Ovary (tissue), 3 donors: ENCODE data around the gene TMEM128.

Experiments used
- POLR2A ChIP-seq: fragments of 450-650 bp; IDR thresholded peaks from one replicate; pipeline ENCODE4 v1.6.1; 2017; ENCODE audit warnings: antibody characterized with exemption, mild to moderate bottlenecking, moderate library complexity
- TF ChIP-seq, protein P1 (sequence below), 3 donors: fragments of 450-650 bp in 2 of 3; fragments of 200-600 bp in 1 of 3; IDR thresholded peaks; one replicate each; pipeline versions ENCODE4 v1.5.1 to v1.8.0; 2016 to 2022; ENCODE audit warnings: antibody characterized with exemption in 3 of 3, mild to moderate bottlenecking in 1 of 3
- donor health status: DM: no; HTN: no; CAD: no.

DNA sequence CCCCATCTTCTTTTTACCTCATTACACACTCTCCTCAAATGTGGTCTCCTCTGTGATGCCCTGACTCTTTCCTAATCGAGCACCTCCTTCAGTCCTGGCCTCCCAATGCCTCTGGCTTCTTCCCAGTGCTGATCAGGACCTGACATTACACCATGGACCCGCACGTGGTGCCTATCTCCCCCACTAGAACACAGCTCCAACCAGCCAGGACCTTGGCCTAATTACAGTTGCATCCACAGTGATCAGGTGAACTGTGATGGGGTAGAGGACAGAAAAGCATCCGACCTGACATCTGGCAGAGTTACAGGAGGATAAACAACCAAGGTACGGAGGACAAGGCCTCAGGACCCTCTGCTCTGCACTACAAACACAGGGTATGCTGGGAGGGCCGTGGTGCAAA lies 29.5 kb upstream of the TMEM128 start:
- TF ChIP-seq, protein P1, sequence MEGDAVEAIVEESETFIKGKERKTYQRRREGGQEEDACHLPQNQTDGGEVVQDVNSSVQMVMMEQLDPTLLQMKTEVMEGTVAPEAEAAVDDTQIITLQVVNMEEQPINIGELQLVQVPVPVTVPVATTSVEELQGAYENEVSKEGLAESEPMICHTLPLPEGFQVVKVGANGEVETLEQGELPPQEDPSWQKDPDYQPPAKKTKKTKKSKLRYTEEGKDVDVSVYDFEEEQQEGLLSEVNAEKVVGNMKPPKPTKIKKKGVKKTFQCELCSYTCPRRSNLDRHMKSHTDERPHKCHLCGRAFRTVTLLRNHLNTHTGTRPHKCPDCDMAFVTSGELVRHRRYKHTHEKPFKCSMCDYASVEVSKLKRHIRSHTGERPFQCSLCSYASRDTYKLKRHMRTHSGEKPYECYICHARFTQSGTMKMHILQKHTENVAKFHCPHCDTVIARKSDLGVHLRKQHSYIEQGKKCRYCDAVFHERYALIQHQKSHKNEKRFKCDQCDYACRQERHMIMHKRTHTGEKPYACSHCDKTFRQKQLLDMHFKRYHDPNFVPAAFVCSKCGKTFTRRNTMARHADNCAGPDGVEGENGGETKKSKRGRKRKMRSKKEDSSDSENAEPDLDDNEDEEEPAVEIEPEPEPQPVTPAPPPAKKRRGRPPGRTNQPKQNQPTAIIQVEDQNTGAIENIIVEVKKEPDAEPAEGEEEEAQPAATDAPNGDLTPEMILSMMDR (IDR thresholded peaks at IDR 0.05), result no peak
- no peak for TF ChIP-seq POLR2A
